AG09309 (cell line): ENCODE results near the gene DUSP14.
"Not testable (repeated sequence)": the region's sequence is repeated elsewhere in the genome, so short reads cannot be mapped to it uniquely, and the experiment has no call there.

Experiments used
- DNase-seq: peaks from one replicate; pipeline ENCODE4 v3.0.0-alpha.2; 2010; ENCODE audit warnings: low read depth
- H3K4me3 ChIP-seq: 2 replicates; pipeline ENCODE4 v1.5.1; 2011; ENCODE audit warnings: mild to moderate bottlenecking, low read depth, low read length, moderate library complexity; ENCODE audit not compliant: control insufficient read depth
- TF ChIP-seq, protein P1 (sequence below): IDR thresholded peaks from 2 replicates; pipeline ENCODE4 v1.5.1; 2011; ENCODE audit warnings: mild to moderate bottlenecking, low read depth, low read length, inconsistent platforms; ENCODE audit not compliant: insufficient read depth, control insufficient read depth; ENCODE audit errors: missing control alignments

DUSP14 gene, protein sequence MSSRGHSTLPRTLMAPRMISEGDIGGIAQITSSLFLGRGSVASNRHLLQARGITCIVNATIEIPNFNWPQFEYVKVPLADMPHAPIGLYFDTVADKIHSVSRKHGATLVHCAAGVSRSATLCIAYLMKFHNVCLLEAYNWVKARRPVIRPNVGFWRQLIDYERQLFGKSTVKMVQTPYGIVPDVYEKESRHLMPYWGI

GRCh38 chr17:37489197-37490001 lies at the start of gene DUSP14:
Gene DUSP14 (plus strand): TSS chr17:37489891. CDS start chr17:37512273, 22,382 bp downstream.
- DNase-seq: no peak
- TF ChIP-seq, protein P1, sequence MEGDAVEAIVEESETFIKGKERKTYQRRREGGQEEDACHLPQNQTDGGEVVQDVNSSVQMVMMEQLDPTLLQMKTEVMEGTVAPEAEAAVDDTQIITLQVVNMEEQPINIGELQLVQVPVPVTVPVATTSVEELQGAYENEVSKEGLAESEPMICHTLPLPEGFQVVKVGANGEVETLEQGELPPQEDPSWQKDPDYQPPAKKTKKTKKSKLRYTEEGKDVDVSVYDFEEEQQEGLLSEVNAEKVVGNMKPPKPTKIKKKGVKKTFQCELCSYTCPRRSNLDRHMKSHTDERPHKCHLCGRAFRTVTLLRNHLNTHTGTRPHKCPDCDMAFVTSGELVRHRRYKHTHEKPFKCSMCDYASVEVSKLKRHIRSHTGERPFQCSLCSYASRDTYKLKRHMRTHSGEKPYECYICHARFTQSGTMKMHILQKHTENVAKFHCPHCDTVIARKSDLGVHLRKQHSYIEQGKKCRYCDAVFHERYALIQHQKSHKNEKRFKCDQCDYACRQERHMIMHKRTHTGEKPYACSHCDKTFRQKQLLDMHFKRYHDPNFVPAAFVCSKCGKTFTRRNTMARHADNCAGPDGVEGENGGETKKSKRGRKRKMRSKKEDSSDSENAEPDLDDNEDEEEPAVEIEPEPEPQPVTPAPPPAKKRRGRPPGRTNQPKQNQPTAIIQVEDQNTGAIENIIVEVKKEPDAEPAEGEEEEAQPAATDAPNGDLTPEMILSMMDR: peak; percentile 10
- peak within 1 kb of the TSS; percentile 98 for H3K4me3 ChIP-seq

GRCh38 chr17:37440424-37440823 lies 49.3 kb upstream of the DUSP14 start:
- H3K4me3 ChIP-seq: no peak overlapping the region
- TF ChIP-seq, protein P1: no peak
- DNase-seq: no peak

GRCh38 chr17:37441369-37442014 lies 48.2 kb upstream of the DUSP14 start:
- not testable (repeated sequence) for DNase-seq, H3K4me3 ChIP-seq

- no peak for DNase-seq
- TF ChIP-seq, protein P1: no peak
- no peak overlapping the region for H3K4me3 ChIP-seq
Observed at GRCh38 chr17:37446027-37446426, 43.7 kb upstream of the DUSP14 start.

GRCh38 chr17:37447641-37448040 lies 42.0 kb upstream of the DUSP14 start:
- TF ChIP-seq, protein P1: no peak
- no peak for DNase-seq
- H3K4me3 ChIP-seq: no peak overlapping the region

- TF ChIP-seq, protein P1: no peak
- DNase-seq: no peak
- no peak overlapping the region for H3K4me3 ChIP-seq
Observed at GRCh38 chr17:37450112-37450511, 39.6 kb upstream of the DUSP14 start.

DNA sequence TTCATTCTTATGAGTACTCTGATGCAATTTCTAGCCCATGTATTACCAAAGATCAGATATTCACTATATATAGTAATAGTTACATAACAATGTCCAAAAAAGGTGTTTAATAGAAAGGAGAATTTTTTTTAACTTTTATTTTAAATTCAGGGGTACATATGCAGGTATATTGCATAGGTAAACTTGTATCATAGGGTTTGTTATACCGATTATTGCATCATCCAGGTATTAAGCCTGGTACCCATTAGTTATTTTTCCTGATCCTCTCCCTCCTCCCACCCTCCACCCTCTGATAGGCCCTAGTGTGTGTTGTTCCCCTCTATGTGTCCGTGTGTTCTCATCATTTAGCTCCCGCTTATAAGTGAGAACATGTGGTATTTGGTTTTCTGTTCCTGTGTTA lies 31.9 kb upstream of the DUSP14 start:
- not testable (repeated sequence) for DNase-seq, H3K4me3 ChIP-seq
